Thyroid gland (tissue), 4 donors: ENCODE data around the gene C10orf95.

Experiments
- CTCF ChIP-seq, 6 experiments: fragments of 200-600 bp in 3 of 6; fragments of 450-650 bp in 3 of 6; sonication (generic) in 3 of 6; IDR thresholded peaks; one replicate each; pipeline ENCODE4 v1.5.1; 2016 to 2019; ENCODE audit warnings: antibody characterized with exemption in 6 of 6, mild to moderate bottlenecking in 2 of 6, inconsistent platforms in 1 of 6, moderate library complexity in 1 of 6
- POLR2A ChIP-seq, 2 donors: fragments of 450-650 bp; IDR thresholded peaks; one replicate each; pipeline ENCODE4 v1.6.1; 2017; ENCODE audit warnings: antibody characterized with exemption in 2 of 2, mild to moderate bottlenecking in 2 of 2, moderate library complexity in 1 of 2

GRCh38 chr10:102431452-102432124, 19.8 kb downstream of the C10orf95 start:
- TF ChIP-seq POLR2A (IDR thresholded peaks at IDR 0.05) (no peak), CTCF (IDR thresholded peaks at IDR 0.05) (no peak)
